ENCODE results near the gene BSG.
"Not testable (repeated sequence)": the region's sequence is repeated elsewhere in the genome, so short reads cannot be mapped to it uniquely, and the experiment has no call there.

BSG gene

GRCh38 chr19:572743-573518 lies 535 bp downstream of the BSG start:
- DNase-seq, result no peak

- DNase-seq, result no peak
Measured at GRCh38 chr19:573519-573825, 1.1 kb downstream of the BSG start.

- DNase-seq, result no peak
Measured at GRCh38 chr19:574658-575526, 2.5 kb downstream of the BSG start.

- DNase-seq, result no peak
Measured at GRCh38 chr19:575527-576506, 3.4 kb downstream of the BSG start.

GRCh38 chr19:576768-577438 lies 4.5 kb downstream of the BSG start:
- no peak for DNase-seq

GRCh38 chr19:577439-578392 lies 5.3 kb downstream of the BSG start:
- DNase-seq, result no peak

- DNase-seq, result no peak
Measured at GRCh38 chr19:579111-579841, 6.9 kb downstream of the BSG start.

GRCh38 chr19:579842-580155 lies 7.4 kb downstream of the BSG start:
- no peak for DNase-seq

GRCh38 chr19:580274-580835 lies 8.0 kb downstream of the BSG start:
- no peak for DNase-seq

GRCh38 chr19:581399-582111 lies 9.2 kb downstream of the BSG start:
- no peak for DNase-seq

GRCh38 chr19:582497-583197 lies 10.3 kb downstream of the BSG start:
- no peak for DNase-seq

GRCh38 chr19:583198-583967 lies 11.0 kb downstream of the BSG start:
- DNase-seq, result no peak

- no peak for DNase-seq
Measured at GRCh38 chr19:583968-584239, 11.5 kb downstream of the BSG start.

- peak; percentile 45 for DNase-seq
Measured at GRCh38 chr19:584240-585001, 12.0 kb downstream of the BSG start.

GRCh38 chr19:585146-585545 lies 12.8 kb downstream of the BSG start:
- DNase-seq, result not testable (repeated sequence)

- no peak for DNase-seq
Measured at GRCh38 chr19:585551-586110, 13.2 kb downstream of the BSG start.

GRCh38 chr19:588093-588740 lies 15.8 kb downstream of the BSG start:
- peak; percentile 52 for DNase-seq

Measured in CD4-positive, alpha-beta T cell treated with Interleukin-4 for 4 hours (primary cell).